ENCODE measurements around the gene HFE. TPM values are rescaled to one million over a fixed set of nuclear protein-coding genes. Genes with fewer than 3 reads are reported as not detected.

The HFE gene
- total RNA-seq, 6 experiments from 2014 or later, result 16.1 to 21.7 (median 18.3) TPM

- H3K36me3 Mint-ChIP-seq (ENCODE audit: low read depth), result peaks cover 10% of the 10 kb centered on the region
- no peak for TF ChIP-seq CTCF (IDR thresholded peaks at IDR 0.05)
- no peak for DNase-seq
- no peak overlapping the region for H3K4me3 Mint-ChIP-seq
- peaks cover 10% of the 10 kb centered on the region; the same call in 1 of the 2 replicates for H3K4me1 Mint-ChIP-seq (ENCODE audit: low read depth)
- H3K27ac Mint-ChIP-seq, result no peak overlapping the region
- no peaks in the 10 kb centered on the region for H3K27me3 Mint-ChIP-seq (ENCODE audit: insufficient read depth)
- no peaks in the 10 kb centered on the region for H3K9me3 Mint-ChIP-seq
These were observed 49.1 kb downstream of the HFE start for GRCh38 chr6:26136321-26136720.

GRCh38 chr6:26140254-26140966, 53.2 kb downstream of the HFE start:
- Mint-ChIP-seq H3K27ac (no peak overlapping the region; the same call in 1 of the 2 replicates), H3K4me1 (ENCODE audit: low read depth) (no peaks in the 10 kb centered on the region), H3K27me3 (ENCODE audit: insufficient read depth) (peaks cover 4% of the 10 kb centered on the region), H3K4me3 (no peak overlapping the region), H3K9me3 (no peaks in the 10 kb centered on the region), H3K36me3 (ENCODE audit: low read depth) (peaks cover 10% of the 10 kb centered on the region)
- no peak for TF ChIP-seq CTCF (IDR thresholded peaks at IDR 0.05)
- DNase-seq, result no peak

DNA sequence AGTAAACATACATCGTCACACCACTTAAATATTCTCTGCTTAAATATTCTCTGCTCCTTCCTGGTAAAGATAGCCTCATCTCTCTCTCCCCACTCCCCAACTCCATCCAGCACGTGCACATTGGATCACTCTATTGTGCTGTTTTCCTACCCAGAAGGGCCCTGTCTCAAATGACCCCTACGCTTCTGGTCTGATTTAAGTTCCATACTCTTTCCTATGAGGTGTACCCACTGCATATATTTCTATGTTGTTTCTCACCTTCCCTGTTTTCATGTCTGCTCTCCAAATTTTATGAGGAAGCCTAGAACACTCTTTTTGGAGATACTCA, 53.7 kb downstream of the HFE start:
- DNase-seq, result no peak
- no peak overlapping the region for H3K4me3 Mint-ChIP-seq
- no peak overlapping the region for H3K27ac Mint-ChIP-seq
- no peaks in the 10 kb centered on the region for H3K9me3 Mint-ChIP-seq
- TF ChIP-seq CTCF (IDR thresholded peaks at IDR 0.05), result no peak
- H3K36me3 Mint-ChIP-seq (ENCODE audit: low read depth), result peaks cover 10% of the 10 kb centered on the region
- H3K27me3 Mint-ChIP-seq (ENCODE audit: insufficient read depth), result peaks cover 4% of the 10 kb centered on the region
- H3K4me1 Mint-ChIP-seq (ENCODE audit: low read depth), result no peaks in the 10 kb centered on the region

- H3K27me3 Mint-ChIP-seq (ENCODE audit: insufficient read depth), result peaks cover 4% of the 10 kb centered on the region
- no peak for DNase-seq
- no peaks in the 10 kb centered on the region for H3K9me3 Mint-ChIP-seq
- H3K4me3 Mint-ChIP-seq, result no peak overlapping the region
- H3K4me1 Mint-ChIP-seq (ENCODE audit: low read depth), result no peaks in the 10 kb centered on the region
- no peak overlapping the region for H3K27ac Mint-ChIP-seq
- peaks cover 10% of the 10 kb centered on the region for H3K36me3 Mint-ChIP-seq (ENCODE audit: low read depth)
- TF ChIP-seq CTCF (IDR thresholded peaks at IDR 0.05), result no peak
These were observed 54.2 kb downstream of the HFE start for GRCh38 chr6:26141378-26141904.

DNA sequence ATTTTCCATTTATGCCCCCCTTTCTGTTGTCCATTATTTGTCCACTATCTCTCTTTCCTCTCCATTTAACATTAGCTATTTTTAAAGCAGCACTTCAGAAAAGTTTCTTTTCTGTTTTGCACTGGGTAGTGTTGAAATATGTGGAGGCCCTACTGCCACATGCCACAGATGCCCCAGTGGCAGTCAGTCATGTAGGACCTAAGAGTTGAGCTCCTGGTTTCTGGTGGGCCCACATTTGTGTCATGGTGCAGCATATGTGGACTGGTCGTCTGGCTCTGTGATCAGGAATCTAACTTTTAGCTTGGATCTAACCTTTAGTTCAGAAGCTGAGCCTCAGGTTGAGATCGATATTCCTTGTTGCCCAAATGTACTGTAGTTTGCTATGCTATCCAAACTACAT, 54.8 kb downstream of the HFE start:
- Mint-ChIP-seq H3K9me3 (no peaks in the 10 kb centered on the region), H3K36me3 (ENCODE audit: low read depth) (peaks cover 10% of the 10 kb centered on the region), H3K27ac (no peak overlapping the region), H3K4me3 (peak overlapping the region; percentile 6; the same call in 1 of the 2 replicates), H3K4me1 (ENCODE audit: low read depth) (no peaks in the 10 kb centered on the region), H3K27me3 (ENCODE audit: insufficient read depth) (peaks cover 4% of the 10 kb centered on the region)
- no peak for TF ChIP-seq CTCF (IDR thresholded peaks at IDR 0.05)
- DNase-seq, result no peak

Other genes with a start within 250 kb of the HFE start
- gene SLC17A3, start 213.2 kb upstream of the HFE start, total RNA-seq (2021; fragmentation: NEBNext Ultra II Directional; extraction: Animal tissue kit (Norgen Biotek cat#: 25700)), result not detected
- gene SLC17A2, start 156.7 kb upstream of the HFE start, total RNA-seq (2021; fragmentation: NEBNext Ultra II Directional; extraction: Animal tissue kit (Norgen Biotek cat#: 25700)), result not detected
- gene TRIM38, start 124.6 kb upstream of the HFE start, total RNA-seq (2021; fragmentation: NEBNext Ultra II Directional; extraction: Animal tissue kit (Norgen Biotek cat#: 25700)), result 1 to 10 TPM; 5.4 to 7.5 (median 6.8) TPM